ENCODE data around the gene MIR17HG.
"Not testable (repeated sequence)": the region's sequence is repeated elsewhere in the genome, so short reads cannot be mapped to it uniquely, and the experiment has no call there.

The MIR17HG gene

GRCh38 chr13:91347996-91348905, 764 bp downstream of the MIR17HG start:
- peak in 1 of 2 donors; percentile 43 for DNase-seq

DNA sequence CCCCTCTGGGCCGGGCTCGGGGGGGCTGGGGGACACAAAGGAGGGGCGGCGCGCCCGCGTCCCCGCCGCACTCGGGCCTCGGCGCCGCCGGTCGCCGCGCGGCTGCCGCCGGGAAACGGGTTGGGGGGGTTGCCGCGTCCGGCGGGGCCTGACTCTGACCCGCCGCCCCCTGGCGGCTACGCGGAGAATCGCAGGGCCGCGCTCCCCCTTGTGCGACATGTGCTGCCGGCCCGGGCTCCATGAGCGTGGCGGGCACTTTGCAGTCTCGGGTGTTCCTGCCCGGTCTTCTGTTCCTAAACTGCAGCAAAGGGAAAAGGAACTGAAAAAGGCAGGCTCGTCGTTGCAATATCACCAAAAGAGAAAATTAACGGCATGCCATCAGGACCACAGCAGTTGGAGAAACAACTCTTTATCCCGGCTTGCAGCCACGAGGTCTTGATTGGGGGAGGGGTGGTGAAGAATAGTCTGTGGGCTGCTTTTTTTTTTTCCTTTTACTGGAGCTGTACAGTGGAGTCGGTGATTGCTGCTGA, 1.5 kb downstream of the MIR17HG start:
- DNase-seq: peak; percentile 86 to 89

- no peak for DNase-seq
These were observed 2.8 kb downstream of the MIR17HG start for GRCh38 chr13:91349992-91350911.

GRCh38 chr13:91351123-91351522, 3.6 kb downstream of the MIR17HG start:
- DNase-seq: no peak

DNA sequence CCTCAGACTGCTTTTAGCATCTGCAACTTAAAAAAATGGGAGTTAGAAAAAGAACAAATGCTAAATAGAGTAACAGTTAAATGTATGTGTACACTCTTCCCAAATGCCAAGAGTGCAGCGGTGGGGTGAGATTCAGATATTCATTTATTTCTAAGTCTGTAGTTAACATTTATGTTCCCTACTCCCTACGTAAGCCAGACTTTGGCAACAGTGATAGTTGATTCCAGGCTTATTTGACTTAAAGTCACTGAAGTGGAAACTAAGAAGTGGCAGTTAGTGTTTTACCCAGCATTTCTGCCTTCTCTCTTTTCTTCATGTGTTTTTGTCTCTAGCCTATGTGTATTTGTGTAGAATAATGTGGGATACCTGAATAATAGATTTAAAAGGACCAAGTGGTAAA, 4.5 kb downstream of the MIR17HG start:
- no peak for DNase-seq

DNA sequence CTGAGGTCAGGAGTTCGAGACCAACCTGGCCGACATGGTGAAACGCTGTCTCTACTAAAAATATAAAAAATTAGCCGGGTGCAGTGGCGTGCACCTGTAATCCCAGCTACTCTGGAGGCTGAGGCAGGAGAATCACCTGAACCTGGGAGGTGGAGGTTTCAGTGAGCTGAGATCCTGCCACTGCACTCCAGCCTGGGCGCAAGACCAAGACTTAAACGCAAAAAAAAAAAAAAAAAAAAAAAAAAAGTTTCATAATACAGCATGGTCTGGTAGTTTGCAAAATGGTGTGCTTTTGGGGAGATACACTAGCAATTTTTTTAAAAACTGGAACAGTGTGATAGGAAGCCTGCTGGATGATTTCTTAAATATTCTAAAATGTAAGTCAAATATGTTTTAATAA, 5.4 kb downstream of the MIR17HG start:
- not testable (repeated sequence) for DNase-seq

DNA sequence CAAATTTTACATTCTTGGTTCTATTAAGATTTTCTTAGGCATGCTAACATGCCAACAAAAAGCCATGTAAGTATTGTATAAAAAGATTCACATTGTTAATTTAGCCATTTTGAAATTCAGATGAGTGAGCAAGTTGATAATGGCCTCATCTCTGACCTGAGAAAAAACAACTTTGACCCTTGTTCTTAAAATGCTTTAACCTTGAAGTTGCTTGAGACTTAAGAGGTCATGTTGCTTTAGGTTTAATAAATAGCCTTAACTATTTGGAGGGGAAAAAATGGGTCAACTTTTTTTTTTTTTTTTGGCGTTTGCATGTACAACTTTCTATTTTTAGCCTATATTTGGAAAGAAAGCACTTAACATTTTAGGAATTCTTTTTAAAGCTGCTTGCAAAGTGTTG, 6.0 kb downstream of the MIR17HG start:
- no peak for DNase-seq

GRCh38 chr13:91355099-91355825, 7.8 kb downstream of the MIR17HG start:
- DNase-seq: no peak

GRCh38 chr13:91355826-91356710, 8.6 kb downstream of the MIR17HG start:
- DNase-seq: no peak

DNA sequence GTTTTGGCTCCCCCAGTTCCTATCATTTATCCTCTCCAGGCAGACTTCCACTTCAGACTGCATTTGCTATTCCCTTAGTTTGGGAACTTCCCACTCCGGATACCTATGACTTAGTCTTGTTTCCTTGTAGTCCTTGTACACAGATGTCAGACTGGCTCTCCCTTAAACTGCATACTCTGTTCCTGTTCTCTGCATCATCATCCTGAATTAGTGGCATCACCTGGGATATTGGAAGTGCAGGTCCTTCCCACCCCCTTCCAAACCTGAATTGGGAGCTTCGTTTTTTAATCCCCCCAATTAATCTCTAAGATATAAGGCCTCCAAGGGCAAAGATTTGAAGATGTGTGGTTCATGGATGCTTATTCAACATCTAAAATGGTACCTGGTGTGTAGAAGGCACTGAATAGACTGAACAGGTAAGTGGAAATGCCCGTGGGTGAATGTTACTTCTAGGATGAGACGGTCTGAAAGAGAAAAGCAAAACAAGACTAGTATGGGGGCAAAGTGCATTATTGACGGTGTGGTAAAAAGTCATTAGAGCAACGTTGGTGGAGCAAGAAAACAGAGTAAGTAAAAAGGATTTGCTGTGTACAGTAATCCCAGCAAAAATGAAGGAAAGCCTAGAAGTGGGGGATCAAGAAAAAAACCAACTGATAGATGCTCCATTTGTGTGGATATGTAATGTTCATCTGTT, 9.6 kb downstream of the MIR17HG start:
- no peak for DNase-seq

DNA sequence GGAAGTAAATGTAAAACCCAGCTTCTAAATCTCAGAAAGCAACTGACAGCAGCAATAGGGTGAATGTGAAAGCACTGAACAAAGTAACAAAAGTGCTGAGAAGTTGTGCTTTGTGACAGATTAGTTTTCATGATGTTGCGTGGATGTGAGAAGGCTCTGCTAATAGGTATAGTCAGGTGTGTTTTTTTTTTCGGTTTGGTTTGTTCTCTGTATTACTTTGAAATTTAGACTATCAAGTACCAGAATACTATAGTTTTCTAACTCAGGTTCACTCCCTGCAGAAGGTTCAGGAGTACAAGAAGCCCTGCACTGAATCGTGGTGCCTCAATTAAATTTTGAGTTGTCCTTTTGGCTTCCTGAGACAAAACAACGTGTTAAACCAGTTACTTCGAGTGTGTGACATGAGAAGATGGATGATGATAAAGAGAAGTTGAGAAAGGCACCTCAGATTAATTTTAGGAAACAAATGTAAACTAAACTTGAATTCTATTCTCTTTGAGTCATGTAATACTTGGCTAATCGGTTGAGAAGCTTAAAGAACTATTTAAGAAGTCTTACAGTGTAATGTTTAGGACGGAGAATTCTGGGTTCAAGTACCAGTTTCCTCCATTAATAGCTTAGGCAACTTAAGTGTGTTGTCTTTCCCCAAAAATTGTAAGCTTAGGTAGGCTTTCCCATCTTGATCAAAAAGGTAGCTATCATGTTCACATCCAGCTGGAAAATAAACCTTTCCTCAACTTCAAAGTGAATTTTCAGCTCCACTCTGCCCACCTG, 10.3 kb downstream of the MIR17HG start:
- DNase-seq: no peak

- no peak for DNase-seq
These were observed 10.9 kb downstream of the MIR17HG start for GRCh38 chr13:91358387-91358782.

GRCh38 chr13:91359111-91359510, 11.6 kb downstream of the MIR17HG start:
- DNase-seq: no peak

- no peak for DNase-seq
These were observed 12.1 kb downstream of the MIR17HG start for GRCh38 chr13:91359631-91360030.

DNA sequence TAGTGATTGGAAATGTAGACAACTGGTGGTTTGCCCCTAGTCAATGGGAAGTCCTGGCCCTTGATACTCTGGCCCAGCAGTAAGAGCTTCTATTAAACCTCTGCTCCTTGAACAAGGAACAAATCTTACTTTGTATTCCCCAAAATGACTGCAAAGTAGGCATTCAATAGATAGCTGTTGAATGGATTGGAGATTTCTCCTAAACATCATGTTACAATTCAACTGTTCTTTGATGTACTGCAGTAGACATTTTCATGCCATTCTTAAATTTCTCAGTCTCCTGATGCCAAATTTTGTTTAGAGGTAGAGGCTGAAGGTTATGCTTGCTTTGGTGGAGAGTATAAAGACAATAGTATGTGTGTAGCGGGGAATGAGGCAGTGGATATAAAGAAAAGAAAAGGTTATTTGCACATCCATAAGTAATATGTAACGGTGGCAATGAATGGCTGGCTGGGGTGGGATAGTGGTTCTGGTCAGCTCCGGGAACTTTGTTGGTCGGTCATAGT, 12.8 kb downstream of the MIR17HG start:
- DNase-seq: no peak

DNA sequence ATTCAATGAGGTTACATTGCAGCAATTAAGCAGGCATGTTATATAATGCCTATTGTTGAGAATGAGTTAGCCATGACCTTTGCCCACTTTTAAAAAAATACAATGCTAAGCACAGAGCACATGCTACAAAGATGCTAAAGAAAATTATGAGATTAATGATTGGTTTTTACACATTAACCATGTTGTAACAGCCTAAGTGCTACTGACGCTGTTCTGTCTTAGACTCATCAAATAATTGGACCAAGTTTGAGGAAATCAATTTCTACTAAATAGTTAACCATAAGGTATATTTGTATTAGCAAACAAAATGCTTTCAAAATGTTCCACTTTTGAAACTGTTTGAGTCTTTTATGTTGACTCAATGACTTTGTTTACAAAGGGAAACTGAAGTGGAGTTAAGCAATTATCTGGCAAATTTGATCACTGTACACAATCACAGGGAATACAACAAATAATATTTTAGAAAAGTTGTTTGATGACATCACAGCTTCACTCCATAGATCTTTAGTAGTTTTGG, 14.3 kb downstream of the MIR17HG start:
- DNase-seq: no peak

DNA sequence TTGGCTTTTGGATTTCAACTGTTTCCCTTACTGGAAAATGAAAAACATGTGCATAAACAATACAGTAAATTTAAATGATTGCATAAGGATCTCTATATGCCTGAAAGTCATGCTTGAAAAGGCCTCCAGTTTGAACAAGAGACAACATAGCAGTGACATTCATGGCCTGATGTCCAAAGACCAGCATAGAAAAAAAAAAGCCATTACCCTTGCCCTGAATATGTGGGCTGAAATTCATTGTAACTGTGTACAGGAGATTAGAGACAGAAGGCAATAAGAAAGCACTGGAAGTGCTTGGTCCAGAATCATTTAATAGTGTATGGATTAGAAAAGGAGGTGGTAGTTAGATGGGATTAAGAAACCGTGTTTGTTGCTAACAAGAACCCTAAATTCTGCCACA, 15.4 kb downstream of the MIR17HG start:
- no peak for DNase-seq

- DNase-seq: no peak
These were observed 20.6 kb downstream of the MIR17HG start for GRCh38 chr13:91368101-91368500.

DNA sequence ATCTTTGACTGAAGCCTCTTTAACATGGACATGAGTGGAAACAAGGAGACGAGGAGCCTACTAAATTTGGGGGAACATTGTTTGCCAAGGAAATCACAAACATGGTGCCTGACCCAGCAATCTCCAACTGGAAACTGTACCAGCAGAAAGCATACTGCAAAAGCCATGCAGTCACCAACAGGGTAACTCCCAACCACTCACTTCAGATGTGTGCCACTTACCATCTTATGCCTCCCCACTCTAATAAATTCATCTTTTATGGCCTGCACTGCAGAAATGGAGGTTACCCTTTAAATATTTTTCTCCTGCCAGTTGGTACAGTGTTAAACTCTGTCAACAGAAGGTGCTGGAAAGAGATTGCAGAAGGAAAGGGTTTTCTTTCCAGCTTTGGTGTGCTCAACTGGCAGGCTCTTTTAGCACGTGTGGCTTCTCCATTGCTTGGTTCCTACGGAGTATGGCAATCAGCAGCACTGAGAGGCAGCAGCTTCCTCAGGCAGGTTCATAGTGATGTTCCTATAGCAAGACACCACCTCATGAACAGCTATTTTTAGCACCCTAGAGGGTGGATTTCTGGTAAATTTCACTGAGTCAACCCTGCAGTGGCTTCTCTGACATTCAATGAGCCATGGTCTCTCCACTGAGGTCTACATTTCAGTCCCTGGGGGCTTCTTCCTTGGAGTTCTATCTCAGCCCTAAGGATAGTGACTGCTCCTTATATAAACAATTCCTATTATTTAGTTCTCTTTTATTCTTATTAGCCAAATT, 21.4 kb downstream of the MIR17HG start:
- DNase-seq: no peak
